Measurements from ENCODE around the gene WRAP73. TPM values are rescaled to one million over a fixed set of nuclear protein-coding genes. Genes with fewer than 3 reads are reported as not detected.

Gene WRAP73
- total and polyA plus RNA-seq, 3 experiments from 2014 or later = 26.1 to 33.8 (median 30.7) TPM

GRCh38 chr1:3693321-3693720 lies 43.4 kb upstream of the WRAP73 start:
- peaks cover 0 to 2% (median 0%) of the 10 kb centered on the region in 5 donors for H3K9me3 Mint-ChIP-seq
- H3K27me3 Mint-ChIP-seq = peaks cover 2 to 7% of the 10 kb centered on the region in 2 donors
- peaks cover 0 to 4% (median 3%) of the 10 kb centered on the region in 3 donors for H3K4me1 Mint-ChIP-seq
- H3K9me3 ChIP-seq (ENCODE audit: low read length) = no peaks in the 10 kb centered on the region
- H3K27ac Mint-ChIP-seq = no peak overlapping the region
- H3K36me3 Mint-ChIP-seq = no peaks in the 10 kb centered on the region
- H3K27me3 ChIP-seq (ENCODE audit: insufficient read depth, low read length, poor library complexity, severe bottlenecking) = no peaks in the 10 kb centered on the region
- H3K4me3 Mint-ChIP-seq = no peak overlapping the region
- H3K36me3 ChIP-seq (ENCODE audit: insufficient read depth, low read length) = no peaks in the 10 kb centered on the region
- no peak overlapping the region for H3K27ac ChIP-seq (ENCODE audit: low read depth, low read length)
- H3K4me3 ChIP-seq (ENCODE audit: low read length) = no peak overlapping the region
- CTCF ChIA-PET = no interaction called here
- DNase-seq = no peak
- no peaks in the 10 kb centered on the region for H3K4me1 ChIP-seq (ENCODE audit: insufficient read depth, low read length)
- POLR2A ChIA-PET = no interaction called here

- peaks cover 0 to 4% (median 3%) of the 10 kb centered on the region in 3 donors for H3K4me1 Mint-ChIP-seq
- ChIA-PET POLR2A (no interaction called here), CTCF (no interaction called here)
- Histone ChIP-seq H3K4me3 (ENCODE audit: low read length) (no peak overlapping the region), H3K27ac (ENCODE audit: low read depth, low read length) (no peak overlapping the region), H3K36me3 (ENCODE audit: insufficient read depth, low read length) (no peaks in the 10 kb centered on the region), H3K27me3 (ENCODE audit: insufficient read depth, low read length, poor library complexity, severe bottlenecking) (no peaks in the 10 kb centered on the region), H3K9me3 (ENCODE audit: low read length) (no peaks in the 10 kb centered on the region), H3K4me1 (ENCODE audit: insufficient read depth, low read length) (no peaks in the 10 kb centered on the region)
- no peak overlapping the region for H3K4me3 Mint-ChIP-seq
- H3K36me3 Mint-ChIP-seq = no peaks in the 10 kb centered on the region
- H3K27me3 Mint-ChIP-seq = peaks cover 2 to 7% of the 10 kb centered on the region in 2 donors
- no peak overlapping the region for H3K27ac Mint-ChIP-seq
- H3K9me3 Mint-ChIP-seq = peaks cover 0 to 2% (median 0%) of the 10 kb centered on the region in 5 donors
- DNase-seq = no peak
These were observed 42.7 kb upstream of the WRAP73 start for GRCh38 chr1:3692598-3692997.

GRCh38 chr1:3691421-3692204 lies 41.7 kb upstream of the WRAP73 start:
- no peak overlapping the region for H3K27ac Mint-ChIP-seq
- Histone ChIP-seq H3K4me1 (ENCODE audit: insufficient read depth, low read length) (no peaks in the 10 kb centered on the region), H3K9me3 (ENCODE audit: low read length) (no peaks in the 10 kb centered on the region), H3K36me3 (ENCODE audit: insufficient read depth, low read length) (no peaks in the 10 kb centered on the region), H3K27me3 (ENCODE audit: insufficient read depth, low read length, poor library complexity, severe bottlenecking) (no peaks in the 10 kb centered on the region), H3K4me3 (ENCODE audit: low read length) (no peak overlapping the region), H3K27ac (ENCODE audit: low read depth, low read length) (no peak overlapping the region)
- H3K27me3 Mint-ChIP-seq = peaks cover 0 to 7% of the 10 kb centered on the region in 2 donors
- DNase-seq = no peak
- peaks cover 0 to 2% (median 0%) of the 10 kb centered on the region in 5 donors for H3K9me3 Mint-ChIP-seq
- CTCF ChIA-PET = no interaction called here
- POLR2A ChIA-PET = no interaction called here
- peaks cover 0 to 4% (median 3%) of the 10 kb centered on the region in 3 donors for H3K4me1 Mint-ChIP-seq
- H3K36me3 Mint-ChIP-seq = no peaks in the 10 kb centered on the region
- H3K4me3 Mint-ChIP-seq = no peak overlapping the region

- Histone ChIP-seq H3K9me3 (ENCODE audit: low read length) (no peaks in the 10 kb centered on the region), H3K4me1 (ENCODE audit: insufficient read depth, low read length) (no peaks in the 10 kb centered on the region), H3K36me3 (ENCODE audit: insufficient read depth, low read length) (no peaks in the 10 kb centered on the region), H3K4me3 (ENCODE audit: low read length) (no peak overlapping the region), H3K27me3 (ENCODE audit: insufficient read depth, low read length, poor library complexity, severe bottlenecking) (no peaks in the 10 kb centered on the region), H3K27ac (ENCODE audit: low read depth, low read length) (no peak overlapping the region)
- CTCF ChIA-PET = no interaction called here
- no peak overlapping the region for H3K27ac Mint-ChIP-seq
- no peak for DNase-seq
- H3K27me3 Mint-ChIP-seq = peaks cover 0 to under 1% of the 10 kb centered on the region in 2 donors
- H3K36me3 Mint-ChIP-seq = no peaks in the 10 kb centered on the region
- peaks cover 0 to under 1% (median 0%) of the 10 kb centered on the region in 3 donors for H3K4me1 Mint-ChIP-seq
- no peak overlapping the region for H3K4me3 Mint-ChIP-seq
- POLR2A ChIA-PET = no interaction called here
- peaks cover 0 to 2% (median 0%) of the 10 kb centered on the region in 5 donors for H3K9me3 Mint-ChIP-seq
These were observed 40.6 kb upstream of the WRAP73 start for GRCh38 chr1:3690282-3691065.

GRCh38 chr1:3689138-3689750 lies 39.3 kb upstream of the WRAP73 start:
- Mint-ChIP-seq H3K4me1 (no peaks in the 10 kb centered on the region), H3K27me3 (peaks cover 0 to 5% of the 10 kb centered on the region in 2 donors), H3K9me3 (peaks cover 0 to 2% (median 0%) of the 10 kb centered on the region in 5 donors), H3K36me3 (no peaks in the 10 kb centered on the region), H3K27ac (no peak overlapping the region), H3K4me3 (no peak overlapping the region)
- Histone ChIP-seq H3K4me1 (ENCODE audit: insufficient read depth, low read length) (no peaks in the 10 kb centered on the region), H3K27ac (ENCODE audit: low read depth, low read length) (no peak overlapping the region), H3K9me3 (ENCODE audit: low read length) (no peaks in the 10 kb centered on the region), H3K4me3 (ENCODE audit: low read length) (no peak overlapping the region), H3K27me3 (ENCODE audit: insufficient read depth, low read length, poor library complexity, severe bottlenecking) (no peaks in the 10 kb centered on the region), H3K36me3 (ENCODE audit: insufficient read depth, low read length) (no peaks in the 10 kb centered on the region)
- DNase-seq = no peak
- CTCF ChIA-PET = no interaction called here
- POLR2A ChIA-PET = no interaction called here

- Mint-ChIP-seq H3K4me3 (no peak overlapping the region), H3K9me3 (peaks cover 0 to 2% (median 0%) of the 10 kb centered on the region in 5 donors), H3K4me1 (no peaks in the 10 kb centered on the region), H3K27ac (no peak overlapping the region), H3K36me3 (no peaks in the 10 kb centered on the region), H3K27me3 (peaks cover 1 to 5% of the 10 kb centered on the region in 2 donors)
- ChIA-PET CTCF (no interaction called here), POLR2A (no interaction called here)
- H3K36me3 ChIP-seq (ENCODE audit: insufficient read depth, low read length) = no peaks in the 10 kb centered on the region
- no peak for DNase-seq
- H3K27me3 ChIP-seq (ENCODE audit: insufficient read depth, low read length, poor library complexity, severe bottlenecking) = no peaks in the 10 kb centered on the region
- H3K27ac ChIP-seq (ENCODE audit: low read depth, low read length) = no peak overlapping the region
- H3K9me3 ChIP-seq (ENCODE audit: low read length) = no peaks in the 10 kb centered on the region
- no peaks in the 10 kb centered on the region for H3K4me1 ChIP-seq (ENCODE audit: insufficient read depth, low read length)
- no peak overlapping the region for H3K4me3 ChIP-seq (ENCODE audit: low read length)
These were observed 38.6 kb upstream of the WRAP73 start for GRCh38 chr1:3688356-3689137.

GRCh38 chr1:3687504-3687903 lies 37.6 kb upstream of the WRAP73 start:
- CTCF ChIA-PET = no interaction called here
- H3K36me3 Mint-ChIP-seq = no peaks in the 10 kb centered on the region
- Histone ChIP-seq H3K27ac (ENCODE audit: low read depth, low read length) (no peak overlapping the region), H3K36me3 (ENCODE audit: insufficient read depth, low read length) (no peaks in the 10 kb centered on the region), H3K4me3 (ENCODE audit: low read length) (no peak overlapping the region), H3K27me3 (ENCODE audit: insufficient read depth, low read length, poor library complexity, severe bottlenecking) (no peaks in the 10 kb centered on the region), H3K9me3 (ENCODE audit: low read length) (no peaks in the 10 kb centered on the region), H3K4me1 (ENCODE audit: insufficient read depth, low read length) (no peaks in the 10 kb centered on the region)
- H3K27me3 Mint-ChIP-seq = peaks cover 1 to 12% of the 10 kb centered on the region in 2 donors
- H3K4me3 Mint-ChIP-seq = no peak overlapping the region
- DNase-seq = no peak
- POLR2A ChIA-PET = interaction anchor here (0.5 kb wide), 1 partner anchor 128 kb away, joined by 4 read pairs; no protein-coding TSS in a partner anchor
- H3K27ac Mint-ChIP-seq = no peak overlapping the region
- no peaks in the 10 kb centered on the region for H3K4me1 Mint-ChIP-seq
- H3K9me3 Mint-ChIP-seq = peaks cover 0 to 2% (median 0%) of the 10 kb centered on the region in 5 donors
